Skin epidermis (tissue), 12 donors: ENCODE results near the gene SUV39H2.
A peak's percentile ranks its signal among the peaks of the same experiment; 100 is the strongest.
"Not testable (repeated sequence)": the region's sequence is repeated elsewhere in the genome, so short reads cannot be mapped to it uniquely, and the experiment has no call there.

Experiments used
- H3K27ac ChIP-seq, 21 experiments: fragments of 200-600 bp; sonication (generic) in 11 of 21; one replicate each; pipeline ENCODE4 v1.5.0; 2020; ENCODE audit warnings: mild to moderate bottlenecking in 3 of 21, inconsistent platforms in 2 of 21, moderate library complexity in 2 of 21
- H3K4me3 ChIP-seq, 7 experiments: fragments of 200-600 bp; sonication (generic) in 2 of 7; one replicate each; pipeline ENCODE4 v1.5.0; 2020; ENCODE audit warnings: inconsistent platforms in 2 of 7, mild to moderate bottlenecking in 2 of 7, moderate library complexity in 1 of 7

SUV39H2 gene

GRCh38 chr10:14925268-14925667 lies 46.6 kb downstream of the SUV39H2 start:
- H3K27ac ChIP-seq = no peak overlapping the region
- H3K4me3 ChIP-seq = no peak overlapping the region

DNA sequence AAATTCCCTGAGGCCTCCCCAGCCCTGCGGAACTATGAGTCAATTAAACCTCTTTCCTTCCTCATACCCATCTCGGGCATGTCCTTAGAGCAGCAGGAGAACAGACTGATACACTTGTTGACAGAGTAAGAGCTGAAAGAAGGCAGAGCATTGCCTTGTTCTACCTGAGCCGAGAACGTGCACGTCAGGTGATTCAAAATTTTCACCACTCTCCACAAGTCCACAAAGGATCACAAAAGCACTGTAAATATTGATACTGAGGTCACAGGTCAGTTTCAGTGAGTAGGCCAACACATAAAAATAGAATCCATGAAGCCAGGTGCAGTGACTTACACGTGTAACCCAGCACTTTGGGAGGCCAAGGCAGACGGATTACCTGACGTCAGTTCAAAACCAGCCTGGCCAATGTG lies 47.4 kb downstream of the SUV39H2 start:
- no peak overlapping the region for H3K27ac ChIP-seq

GRCh38 chr10:14926722-14927416 lies 48.2 kb downstream of the SUV39H2 start:
- Histone ChIP-seq H3K27ac (no peak overlapping the region), H3K4me3 (no peak overlapping the region)

More for the DNA sequence above, 47.4 kb downstream of the SUV39H2 start:
- no peak overlapping the region for H3K4me3 ChIP-seq

- H3K4me3 ChIP-seq = no peak overlapping the region
Observed at GRCh38 chr10:14930610-14931009, 51.9 kb downstream of the SUV39H2 start.

GRCh38 chr10:14936584-14936983 lies 57.9 kb downstream of the SUV39H2 start:
- H3K4me3 ChIP-seq = no peak overlapping the region
- no peak overlapping the region for H3K27ac ChIP-seq

More at GRCh38 chr10:14930610-14931009, 51.9 kb downstream of the SUV39H2 start:
- no peak overlapping the region for H3K27ac ChIP-seq

GRCh38 chr10:14938971-14939370 lies 60.3 kb downstream of the SUV39H2 start:
- not testable (repeated sequence) for H3K4me3 ChIP-seq, H3K27ac ChIP-seq

DNA sequence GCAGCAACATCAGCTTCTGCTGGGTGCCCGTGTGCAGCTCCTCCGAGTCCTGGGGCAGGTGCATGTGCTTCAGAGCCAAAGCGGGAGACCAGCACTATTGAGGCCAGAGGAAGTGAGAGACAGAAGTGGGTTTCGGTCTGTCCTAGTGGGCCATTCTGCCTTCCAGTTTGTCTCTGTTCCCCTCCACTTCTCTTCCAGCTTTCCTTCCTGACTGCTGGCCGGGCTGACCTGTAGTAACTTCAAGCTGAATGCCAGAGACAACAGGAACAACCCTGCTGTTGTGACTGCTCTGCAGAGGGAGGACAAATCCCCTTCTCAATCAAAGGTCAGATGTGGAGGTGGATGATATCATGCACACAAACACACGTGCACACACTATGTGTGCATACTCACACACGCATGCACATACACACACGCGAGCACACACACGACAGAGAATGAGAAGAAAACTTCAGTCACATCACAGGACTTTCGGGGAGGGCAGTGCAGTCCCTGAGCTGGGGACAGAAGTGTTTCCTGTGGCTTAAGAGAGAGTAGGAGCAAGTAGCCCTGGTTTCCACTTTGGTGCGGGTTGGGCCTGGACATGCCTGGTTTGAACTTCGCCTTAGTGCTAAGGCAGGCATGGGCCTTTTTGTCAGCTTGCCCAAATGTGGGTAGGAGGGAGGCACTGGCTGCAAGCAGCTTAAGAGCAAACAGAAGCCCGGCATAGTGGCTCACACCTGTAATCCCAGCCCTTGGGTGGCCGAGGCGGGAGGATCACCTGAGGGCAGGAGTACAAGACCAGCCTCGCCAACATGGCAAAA lies 63.7 kb downstream of the SUV39H2 start:
- H3K27ac ChIP-seq = peak overlapping the region in 2 of 21 experiments; percentile 21 to 34
- H3K4me3 ChIP-seq = not testable (repeated sequence)

- peak overlapping the region in 1 of 21 experiments; percentile 21 for H3K27ac ChIP-seq
- H3K4me3 ChIP-seq = not testable (repeated sequence)
Observed at GRCh38 chr10:14942950-14943338, 64.3 kb downstream of the SUV39H2 start.

GRCh38 chr10:14945108-14945507 lies 66.4 kb downstream of the SUV39H2 start:
- Histone ChIP-seq H3K27ac (peak overlapping the region in 1 of 21 experiments; percentile 25), H3K4me3 (no peak overlapping the region)

GRCh38 chr10:14947268-14947667 lies 68.6 kb downstream of the SUV39H2 start:
- H3K27ac ChIP-seq = no peak overlapping the region
- no peak overlapping the region for H3K4me3 ChIP-seq

DNA sequence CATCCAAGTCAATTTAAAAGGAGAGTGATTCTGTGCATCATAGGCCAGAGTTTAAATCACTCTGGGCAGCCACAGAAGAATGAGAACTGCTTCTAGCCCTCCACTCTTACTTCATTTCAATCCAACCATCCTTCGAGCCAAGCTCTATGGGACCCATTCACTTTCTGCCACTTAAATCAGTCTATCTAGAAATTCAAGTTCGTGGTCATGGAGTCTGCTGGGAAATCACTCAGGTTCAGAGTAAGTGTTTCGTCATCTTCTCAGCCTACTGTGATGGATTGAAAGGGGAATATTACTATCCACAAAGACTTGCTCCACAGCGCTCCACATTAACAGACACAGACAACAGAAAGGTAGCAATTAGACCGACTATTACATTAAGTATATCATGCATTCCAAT lies 70.6 kb downstream of the SUV39H2 start:
- Histone ChIP-seq H3K4me3 (no peak overlapping the region), H3K27ac (no peak overlapping the region)

- peak overlapping the region; percentile 48 to 82 (median 62) for H3K4me3 ChIP-seq
- peak overlapping the region in 20 of 21 experiments; percentile 82 to 97 (median 91) for H3K27ac ChIP-seq
Observed at GRCh38 chr10:14952851-14953423, 74.3 kb downstream of the SUV39H2 start.

DNA sequence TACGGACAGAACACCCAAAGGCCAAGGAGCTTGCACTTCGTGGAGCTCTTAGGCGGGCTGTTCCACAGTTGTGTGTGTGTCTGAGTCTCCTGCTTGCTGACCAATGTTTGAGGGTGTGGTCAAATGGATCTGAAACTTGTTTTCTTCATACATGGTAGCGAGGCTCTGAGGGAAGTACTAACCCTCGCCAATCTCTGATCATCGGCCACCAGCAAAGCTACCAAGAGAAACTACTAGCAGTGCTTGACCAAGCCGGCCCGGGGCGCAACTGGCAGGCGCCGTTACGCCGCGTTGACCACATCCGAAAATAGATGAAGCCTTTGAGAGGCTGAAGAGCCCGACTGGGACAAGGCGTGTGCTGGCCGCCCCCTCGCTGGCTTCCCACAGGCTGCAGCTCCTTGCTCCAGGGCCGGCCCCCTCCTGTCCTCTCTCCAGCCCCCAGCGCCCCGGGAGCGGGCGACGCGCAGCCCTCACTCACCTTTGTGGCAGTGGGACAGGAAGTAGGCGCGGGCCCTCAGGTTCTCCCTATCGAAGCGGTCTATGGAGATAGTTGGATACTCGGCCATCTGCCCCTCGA lies 74.8 kb downstream of the SUV39H2 start:
- H3K4me3 ChIP-seq = peak overlapping the region; percentile 48 to 82 (median 62)
- peak overlapping the region; percentile 82 to 97 (median 91) for H3K27ac ChIP-seq
